Lower leg skin (tissue), 4 donors: Measurements from ENCODE around the gene EEF1AKMT3. TPM values are rescaled to one million over a fixed set of nuclear protein-coding genes. Genes with fewer than 3 reads are reported as not detected.

Experiments
- DNase-seq, 2 donors: peaks; one replicate each; pipeline ENCODE4 v3.0.0-alpha.2; 2019; ENCODE audit warnings: low spot score in 2 of 2
- H3K4me3 ChIP-seq: fragments of 200-600 bp; sonication (generic); 2 replicates; pipeline ENCODE4 v1.5.1; 2017; ENCODE audit warnings: mild to moderate bottlenecking, low read depth; ENCODE audit not compliant: poor library complexity, severe bottlenecking
- CTCF ChIP-seq, 3 donors: fragments of 450-650 bp; IDR thresholded peaks; one replicate each; pipeline ENCODE4 v1.5.1; 2016; ENCODE audit warnings: antibody characterized with exemption in 3 of 3, mild to moderate bottlenecking in 3 of 3, moderate library complexity in 2 of 3
- POLR2A ChIP-seq, 2 donors: fragments of 450-650 bp; IDR thresholded peaks; one replicate each; pipeline ENCODE4 v1.6.1; 2016 to 2017; ENCODE audit warnings: antibody characterized with exemption in 2 of 2, mild to moderate bottlenecking in 1 of 2, moderate library complexity in 1 of 2
- WGBS, 2 donors: methylation state at CpG; one replicate each; pipeline ENCODE4 v1.1.5; 2018; 5-methylcytosine and 5-hydroxymethylcytosine counted together
- intact Hi-C: fragments of 100-400 bp; cut with DNase I; formaldehyde crosslinking; loops from one replicate; pipeline ENCODE4 v1.15.0; 2023; ENCODE audit warnings: low total_unique reads
- total RNA-seq, 4 donors: library from RNA; depleted of rRNA; stranded (reverse); fragments of >200 nt; gene quantifications; one replicate each; pipeline ENCODE4 v1.1.0, GENCODE V29; 2016

The EEF1AKMT3 gene
- total RNA-seq, 4 donors from 2014 or later = 6.3 to 13.2 (median 9.9) TPM

- TF ChIP-seq POLR2A (IDR thresholded peaks at IDR 0.05) = no peak
- no peak for TF ChIP-seq CTCF (IDR thresholded peaks at IDR 0.05)
- H3K4me3 ChIP-seq = no peak overlapping the region
- 81 to 83% methylated on average over 4 of the region's 4 CpGs for WGBS, 2 donors
- intact Hi-C loops = no loop called here
- no peak for DNase-seq
These were observed 3.3 kb downstream of the EEF1AKMT3 start for GRCh38 chr12:57775563-57776246.

GRCh38 chr12:57776247-57776587 is 3.8 kb downstream of the EEF1AKMT3 start:
- intact Hi-C loops = no loop called here
- WGBS, 2 donors = 87 to 88% methylated on average over 2 of the region's 2 CpGs
- DNase-seq = no peak
- no peak overlapping the region for H3K4me3 ChIP-seq
- TF ChIP-seq CTCF (IDR thresholded peaks at IDR 0.05) = no peak
- TF ChIP-seq POLR2A (IDR thresholded peaks at IDR 0.05) = no peak

GRCh38 chr12:57777367-57777766 is 5.0 kb downstream of the EEF1AKMT3 start:
- TF ChIP-seq CTCF (IDR thresholded peaks at IDR 0.05) (no peak), POLR2A (IDR thresholded peaks at IDR 0.05) (no peak)
- DNase-seq = no peak
- intact Hi-C loops = no loop called here
- WGBS, 2 donors = 90 to 91% methylated on average over 7 of the region's 7 CpGs
- no peak overlapping the region for H3K4me3 ChIP-seq

- intact Hi-C loops = no loop called here
- DNase-seq = no peak
- 88 to 93% methylated on average over 7 of the region's 7 CpGs for WGBS, 2 donors
- TF ChIP-seq CTCF (IDR thresholded peaks at IDR 0.05) = no peak
- no peak for TF ChIP-seq POLR2A (IDR thresholded peaks at IDR 0.05)
- H3K4me3 ChIP-seq = no peak overlapping the region
These were observed 5.5 kb downstream of the EEF1AKMT3 start for GRCh38 chr12:57777911-57778310.

GRCh38 chr12:57779736-57780135 is 7.3 kb downstream of the EEF1AKMT3 start:
- WGBS, 2 donors = 21% methylated on average over 1 of the region's 1 CpG
- intact Hi-C loops = no loop called here
- H3K4me3 ChIP-seq = no peak overlapping the region
- no peak for DNase-seq
- TF ChIP-seq POLR2A (IDR thresholded peaks at IDR 0.05) = no peak
- no peak for TF ChIP-seq CTCF (IDR thresholded peaks at IDR 0.05)
